LNCAP (cell line): ENCODE measurements around the gene FAM151B.

Experiments used
- CTCF ChIP-seq: fragments of 450-650 bp; IDR thresholded peaks from 2 replicates; pipeline ENCODE4 v1.5.1; 2017; ENCODE audit warnings: mild to moderate bottlenecking

Gene FAM151B

DNA sequence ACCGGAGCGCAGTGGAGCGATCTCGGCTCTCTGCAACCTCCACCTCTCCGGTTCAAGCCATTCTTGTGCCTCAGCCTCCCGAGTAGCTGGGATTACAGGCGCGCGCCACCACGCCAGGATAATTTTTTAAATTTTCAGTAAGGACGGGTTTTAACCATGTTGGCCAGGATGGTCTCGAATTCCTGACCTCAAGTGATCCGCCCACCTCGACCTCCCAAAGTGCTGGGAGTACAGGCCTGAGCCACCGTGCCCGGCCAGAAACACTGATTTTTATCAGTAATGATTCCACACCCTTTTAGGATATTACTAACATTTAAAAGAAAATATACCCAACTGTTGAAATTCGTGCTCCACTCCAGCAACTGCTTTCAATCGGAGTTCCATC lies 464 bp upstream of the FAM151B start:
- no peak for TF ChIP-seq CTCF

DNA sequence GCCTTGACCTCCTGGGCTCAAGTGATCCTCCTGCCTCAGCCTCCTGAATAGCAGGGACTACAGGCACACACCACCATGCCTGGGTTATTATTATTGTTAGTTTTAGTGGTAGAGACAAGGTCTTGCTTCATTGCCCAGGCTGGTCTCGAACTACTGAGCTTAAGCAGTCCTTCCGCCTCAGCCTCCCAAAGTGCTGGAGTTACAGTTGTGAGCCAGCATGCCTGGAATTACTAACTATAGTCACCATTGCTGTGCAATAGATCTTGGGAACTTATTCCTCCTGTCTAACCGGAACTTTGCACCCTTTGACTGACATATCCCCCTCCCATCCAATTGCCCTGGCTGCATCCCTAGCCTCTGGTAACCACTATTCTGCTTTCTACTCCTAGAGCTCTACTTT lies 3.4 kb downstream of the FAM151B start:
- TF ChIP-seq CTCF = no peak

GRCh38 chr5:80492741-80493140 lies 4.8 kb downstream of the FAM151B start:
- TF ChIP-seq CTCF = no peak

GRCh38 chr5:80495891-80496290 lies 8.0 kb downstream of the FAM151B start:
- TF ChIP-seq CTCF = no peak

DNA sequence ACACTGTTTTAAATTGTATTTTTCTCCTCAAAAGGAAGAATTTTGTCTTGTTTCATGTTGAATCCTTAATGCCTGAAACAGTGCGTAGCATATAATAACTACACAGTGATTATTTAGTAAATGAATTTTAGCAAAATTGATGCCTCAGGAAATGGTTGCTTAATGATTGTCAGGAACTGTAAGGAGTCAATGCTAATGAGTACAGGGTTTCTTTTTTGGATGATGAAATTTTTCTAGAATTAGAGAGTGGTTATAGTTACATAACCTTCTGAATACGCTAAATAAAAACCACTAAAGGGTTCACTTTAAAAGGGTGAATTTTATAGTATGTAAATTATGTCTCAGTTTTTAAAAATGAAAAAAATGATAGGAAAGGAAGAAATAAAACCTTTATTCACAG lies 14.9 kb downstream of the FAM151B start:
- no peak for TF ChIP-seq CTCF

- TF ChIP-seq CTCF = no peak
Observed at GRCh38 chr5:80503641-80504040, 15.7 kb downstream of the FAM151B start.

- no peak for TF ChIP-seq CTCF
Observed at GRCh38 chr5:80504833-80505232, 16.9 kb downstream of the FAM151B start.

DNA sequence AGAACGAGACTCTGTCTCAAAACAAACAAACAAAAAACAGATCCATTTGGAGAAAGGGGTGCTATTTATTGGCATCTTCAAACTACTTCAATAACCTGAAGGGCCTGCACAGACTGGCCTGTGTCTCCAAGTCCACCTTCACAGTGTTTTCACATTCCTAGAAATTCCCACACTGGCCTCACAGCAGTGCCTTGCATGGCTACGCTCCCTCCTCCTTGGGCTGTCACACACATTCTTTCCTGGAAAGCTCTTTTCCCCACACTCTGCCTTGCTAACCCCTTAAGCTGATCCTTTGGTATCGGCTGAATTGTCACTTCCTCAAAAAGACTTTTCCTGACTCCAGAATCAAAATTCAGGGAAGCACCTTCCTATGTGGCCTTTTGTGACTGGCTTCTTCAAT lies 19.8 kb downstream of the FAM151B start:
- no peak for TF ChIP-seq CTCF
